ENCODE measurements around the gene PSTK.

GRCh38 chr10:122954731-122955050 is 25.5 kb upstream of the PSTK start:
- TF ChIP-seq CTCF (IDR thresholded peaks at IDR 0.05) (no peak), POLR2A (IDR thresholded peaks at IDR 0.05) (no peak)
